ENCODE results near the gene MIB1.

DNA sequence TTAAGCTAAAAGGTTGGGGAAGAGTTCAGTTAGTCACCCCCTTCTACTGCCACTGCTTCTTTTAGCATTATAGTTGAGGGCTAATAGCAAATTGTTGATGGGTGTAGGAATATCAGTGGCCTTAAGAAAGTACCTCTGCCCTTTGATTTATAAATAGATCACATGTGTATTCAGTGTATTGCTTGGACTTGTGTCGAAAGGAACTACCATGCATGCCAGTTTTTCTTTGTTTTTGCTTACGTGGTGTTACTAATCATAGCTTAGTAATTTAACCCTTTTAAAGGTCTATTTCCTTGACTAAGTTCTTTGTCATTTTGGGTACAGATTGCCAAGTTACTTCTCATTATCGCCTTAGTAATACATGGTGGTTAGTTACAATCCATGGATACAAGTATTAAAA is 85.6 kb downstream of the MIB1 start:
- TF ChIP-seq CTCF (IDR thresholded peaks at IDR 0.05), result no peak
- no peak for TF ChIP-seq REST (IDR thresholded peaks at IDR 0.05; ENCODE audit: insufficient read depth in 1 of 2, low read depth in 2 of 2, low read length in 1 of 2)
- no peak for TF ChIP-seq POLR2AphosphoS5 (IDR thresholded peaks at IDR 0.05; ENCODE audit: low read depth, low read length)
